Endodermal cell (in vitro differentiated cells): ENCODE data around the gene VPS13D. TPM values are rescaled to one million over a fixed set of nuclear protein-coding genes. Genes with fewer than 3 reads are reported as not detected.

Experiments
- DNase-seq: peaks from one replicate; pipeline ENCODE4 v3.0.0-alpha.2; 2017
- H3K27ac ChIP-seq: 2 replicates; pipeline ENCODE4 v1.5.1; 2013; ENCODE audit warnings: mild to moderate bottlenecking, low read depth, low read length, moderate library complexity
- H3K27me3 ChIP-seq: 2 replicates; pipeline ENCODE4 v1.6.1; 2013; ENCODE audit warnings: mild to moderate bottlenecking, low read length, moderate library complexity; ENCODE audit not compliant: insufficient read depth, control insufficient read depth, poor library complexity, severe bottlenecking
- H3K36me3 ChIP-seq: 2 replicates; pipeline ENCODE4 v1.7.0; 2013; ENCODE audit warnings: mild to moderate bottlenecking, low read length, moderate library complexity; ENCODE audit not compliant: control insufficient read depth, insufficient read depth
- H3K4me1 ChIP-seq: one replicate; pipeline ENCODE4 v1.7.0; 2013; ENCODE audit warnings: low read length; ENCODE audit not compliant: control insufficient read depth, insufficient read depth
- H3K4me3 ChIP-seq: 2 replicates; pipeline ENCODE4 v1.5.1; 2013; ENCODE audit warnings: mild to moderate bottlenecking, low read length, moderate library complexity
- H3K9ac ChIP-seq: 2 replicates; pipeline ENCODE4 v1.6.1; 2013; ENCODE audit warnings: mild to moderate bottlenecking, low read length, moderate library complexity; ENCODE audit not compliant: poor library complexity, severe bottlenecking; ENCODE audit errors: extremely low read depth
- H3K9me3 ChIP-seq: 2 replicates; pipeline ENCODE4 v1.6.1; 2013; ENCODE audit warnings: mild to moderate bottlenecking, low read length, moderate library complexity; ENCODE audit not compliant: control insufficient read depth
- H3K27ac Mint-ChIP-seq: 2 replicates; pipeline ENCODE4 v1.8.0; 2020; ENCODE audit warnings: mixed read lengths
- H3K27me3 Mint-ChIP-seq: 2 replicates; pipeline ENCODE4 v1.8.0; 2021; ENCODE audit warnings: mild to moderate bottlenecking, mixed read lengths; ENCODE audit not compliant: insufficient read depth
- H3K36me3 Mint-ChIP-seq: 2 replicates; pipeline ENCODE4 v1.8.0; 2020; ENCODE audit warnings: low read depth, mixed read lengths
- H3K4me1 Mint-ChIP-seq: 2 replicates; pipeline ENCODE4 v1.8.0; 2020; ENCODE audit warnings: mixed read lengths
- H3K4me3 Mint-ChIP-seq: 2 replicates; pipeline ENCODE4 v1.8.0; 2020; ENCODE audit warnings: mild to moderate bottlenecking, moderate library complexity, mixed read lengths
- H3K9me3 Mint-ChIP-seq: 2 replicates; pipeline ENCODE4 v1.8.0; 2020; ENCODE audit warnings: mild to moderate bottlenecking, mixed read lengths
- CTCF ChIP-seq: fragments of 200-600 bp; sonication (generic); conservative IDR thresholded peaks from 2 replicates; pipeline ENCODE4 v1.5.0; 2021; ENCODE audit warnings: antibody characterized with exemption, mild to moderate bottlenecking
- WGBS, 2 experiments: methylation state at CpG; one replicate each; pipeline versions ENCODE4 v1.1.5 to v1.1.7; 2013; ENCODE audit warnings: missing lambda C conversion rate in 2 of 2, mixed read lengths in 1 of 2; ENCODE audit not compliant: insufficient coverage in 1 of 2, insufficient read length in 1 of 2; 5-methylcytosine and 5-hydroxymethylcytosine counted together
- total RNA-seq, 2 donors: library from RNA; stranded (reverse); fragmentation: NEBNext Ultra II Directional in 1 of 2; extraction: Animal tissue kit (Norgen Biotek cat#: 25700) in 1 of 2; gene quantifications; 2 replicates in 1 of 2; 3 replicates in 1 of 2; pipeline ENCODE4 v1.2.1, GENCODE V29; 2021

Gene VPS13D
- total RNA-seq, 2 donors from 2014 or later: 32.5 to 36.7 TPM

- peaks cover 5% of the 10 kb centered on the region for H3K36me3 Mint-ChIP-seq
- peaks cover 31% of the 10 kb centered on the region for H3K27me3 Mint-ChIP-seq
- H3K27ac Mint-ChIP-seq: no peak overlapping the region
- 90 to 95% methylated on average over 4 of the region's 4 CpGs for WGBS, 2 experiments
- TF ChIP-seq CTCF: no peak
- Histone ChIP-seq H3K9me3 (no peaks in the 10 kb centered on the region), H3K4me1 (no peaks in the 10 kb centered on the region), H3K9ac (no peak overlapping the region), H3K27me3 (peaks cover 27% of the 10 kb centered on the region), H3K4me3 (no peak overlapping the region), H3K27ac (no peak overlapping the region), H3K36me3 (peaks cover 3% of the 10 kb centered on the region)
- no peaks in the 10 kb centered on the region for H3K9me3 Mint-ChIP-seq
- DNase-seq: no peak
- no peak overlapping the region for H3K4me3 Mint-ChIP-seq
- H3K4me1 Mint-ChIP-seq: peaks cover 18% of the 10 kb centered on the region
Observed at GRCh38 chr1:12430525-12430924, 200.7 kb downstream of the VPS13D start.

- DNase-seq: no peak
- Mint-ChIP-seq H3K27me3 (peaks cover 40% of the 10 kb centered on the region), H3K27ac (no peak overlapping the region), H3K4me1 (peaks cover 18% of the 10 kb centered on the region), H3K4me3 (no peak overlapping the region), H3K9me3 (no peaks in the 10 kb centered on the region), H3K36me3 (peaks cover 17% of the 10 kb centered on the region)
- Histone ChIP-seq H3K4me1 (no peaks in the 10 kb centered on the region), H3K27ac (no peak overlapping the region), H3K27me3 (peaks cover 33% of the 10 kb centered on the region), H3K9ac (no peak overlapping the region), H3K36me3 (no peaks in the 10 kb centered on the region), H3K9me3 (peaks cover 2% of the 10 kb centered on the region), H3K4me3 (no peak overlapping the region)
- 88 to 100% methylated on average over 3 to 6 of the region's 6 CpGs for WGBS, 2 experiments
- no peak for TF ChIP-seq CTCF
Observed at GRCh38 chr1:12432897-12433296, 203.1 kb downstream of the VPS13D start.

- no peak for TF ChIP-seq CTCF
- Histone ChIP-seq H3K36me3 (no peaks in the 10 kb centered on the region), H3K9me3 (peaks cover 8% of the 10 kb centered on the region), H3K9ac (no peak overlapping the region), H3K27ac (no peak overlapping the region), H3K4me3 (no peak overlapping the region), H3K4me1 (no peaks in the 10 kb centered on the region), H3K27me3 (peaks cover 33% of the 10 kb centered on the region)
- no peak overlapping the region for H3K27ac Mint-ChIP-seq
- 61 to 64% methylated on average over 10 to 12 of the region's 12 CpGs for WGBS, 2 experiments
- peaks cover 18% of the 10 kb centered on the region for H3K4me1 Mint-ChIP-seq
- peak; percentile 88 for DNase-seq
- H3K27me3 Mint-ChIP-seq: peaks cover 42% of the 10 kb centered on the region
- peaks cover 23% of the 10 kb centered on the region for H3K36me3 Mint-ChIP-seq
- H3K9me3 Mint-ChIP-seq: peaks cover 5% of the 10 kb centered on the region
- no peak overlapping the region for H3K4me3 Mint-ChIP-seq
Observed at GRCh38 chr1:12433323-12434053, 203.7 kb downstream of the VPS13D start.
